HG02759 (cell line): ENCODE results near the gene NME9.

Experiments
- ATAC-seq: cut with Tn5 transposase; IDR thresholded peaks from one replicate; pipeline ENCODE4 v1.9.1; 2021; ENCODE audit warnings: mild to moderate bottlenecking, moderate library complexity; ENCODE audit not compliant: unreplicated experiment

Gene NME9

DNA sequence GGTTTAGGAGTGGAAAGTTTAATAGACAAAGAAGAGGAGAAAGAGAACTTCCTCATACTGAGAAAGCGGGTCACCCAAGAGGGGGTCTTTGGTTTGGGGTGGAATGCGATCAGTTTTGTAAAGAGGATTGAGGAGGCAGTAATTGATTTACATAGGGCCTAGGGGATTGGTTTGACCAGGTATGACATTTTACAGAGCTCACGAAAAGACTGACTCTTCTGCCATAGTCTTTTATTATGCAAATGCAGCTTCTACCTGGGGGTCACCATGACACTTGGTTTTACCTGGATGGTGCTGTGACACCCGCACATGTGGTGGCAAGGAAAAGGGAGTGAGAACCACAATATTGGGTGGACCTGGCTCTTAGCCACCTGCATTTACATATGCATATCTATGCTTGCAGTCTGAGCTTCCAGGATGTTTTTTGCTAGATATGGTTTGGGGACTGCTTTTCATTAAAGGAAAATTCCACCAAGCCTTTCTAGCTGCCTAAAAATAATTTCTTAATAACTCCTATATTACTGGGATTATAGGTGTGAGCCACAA is 6.9 kb upstream of the NME9 start:
- ATAC-seq: no peak

DNA sequence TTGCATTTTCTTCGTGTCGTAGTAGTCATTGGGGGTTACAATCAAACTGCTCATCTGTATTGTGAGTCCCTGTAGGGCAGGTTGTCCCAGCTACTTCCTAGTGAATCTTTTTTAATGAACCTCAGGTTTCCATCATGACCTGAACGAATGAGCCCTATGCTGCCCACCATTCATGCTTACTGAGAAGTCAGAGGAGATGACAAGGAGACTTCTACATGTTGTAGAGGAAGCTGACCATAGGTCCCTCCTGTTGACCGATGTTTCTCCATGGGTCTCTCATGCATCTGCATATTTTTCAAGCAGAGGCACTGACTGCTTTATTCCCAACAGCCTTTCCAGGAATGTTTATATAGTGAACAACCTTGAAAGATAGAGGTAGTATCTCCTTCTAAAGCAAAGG is 5.0 kb upstream of the NME9 start:
- no peak for ATAC-seq

DNA sequence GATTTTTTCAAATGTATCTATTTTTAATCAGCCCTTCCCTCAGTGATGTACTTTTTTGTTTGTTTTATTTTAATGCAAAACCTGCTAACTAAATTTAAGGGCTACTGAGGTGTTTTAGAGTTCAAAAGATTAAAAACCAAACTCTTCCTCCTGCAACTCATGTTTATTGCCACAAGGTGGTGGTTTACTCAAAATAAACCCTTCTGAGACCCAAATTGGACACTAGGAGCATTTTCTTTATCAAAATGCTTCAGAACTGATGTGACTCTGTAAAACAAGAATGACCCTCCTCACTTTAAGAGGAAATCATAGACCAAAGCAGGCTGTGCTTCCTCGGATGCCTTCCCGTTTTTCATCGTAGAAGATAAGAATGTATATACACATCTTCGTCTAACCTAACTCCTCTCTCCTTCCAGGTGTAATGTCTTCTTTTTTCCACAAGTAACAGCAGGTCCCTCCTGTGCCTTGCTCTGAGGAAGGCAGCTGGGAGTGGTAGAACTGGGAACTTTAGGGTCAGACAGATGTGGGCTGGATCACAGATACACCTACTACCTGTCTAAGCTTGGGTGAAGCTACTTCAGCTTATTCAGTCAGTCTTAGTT is 2.9 kb upstream of the NME9 start:
- no peak for ATAC-seq

DNA sequence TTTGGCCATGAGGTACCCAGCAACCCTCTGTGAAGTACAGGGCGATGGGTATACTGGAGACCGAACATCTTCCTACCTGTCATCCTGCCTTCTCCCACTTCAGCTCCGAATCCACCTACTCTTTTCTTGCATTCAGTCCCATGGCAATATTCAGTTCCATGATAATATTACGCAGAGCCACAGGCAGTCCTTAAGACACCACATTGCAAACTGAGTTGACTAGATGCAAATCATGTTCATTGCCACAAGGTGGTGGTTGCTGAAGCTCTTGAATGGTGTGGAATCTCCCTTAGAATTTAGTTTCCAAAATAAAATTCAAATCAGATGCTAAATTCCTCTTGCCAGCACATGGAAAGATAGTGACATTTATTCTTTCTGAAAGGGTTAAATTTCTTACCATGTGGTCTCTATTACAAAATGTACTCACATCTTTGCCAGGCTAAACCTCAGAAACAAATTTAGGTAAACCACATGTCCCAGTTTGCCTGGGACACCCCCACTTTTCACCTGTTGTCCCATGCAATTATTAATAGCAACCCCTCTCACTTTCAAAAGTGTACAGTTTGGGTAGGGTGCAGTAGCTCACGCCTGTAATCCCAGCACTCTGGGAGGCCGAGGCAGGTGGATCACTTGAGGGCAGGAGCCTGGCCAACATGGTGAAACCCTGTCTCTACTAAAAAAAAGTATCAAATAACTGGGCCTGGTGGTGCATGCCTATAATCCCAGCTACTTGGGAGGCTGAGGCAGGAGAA is 1.7 kb upstream of the NME9 start:
- no peak for ATAC-seq

DNA sequence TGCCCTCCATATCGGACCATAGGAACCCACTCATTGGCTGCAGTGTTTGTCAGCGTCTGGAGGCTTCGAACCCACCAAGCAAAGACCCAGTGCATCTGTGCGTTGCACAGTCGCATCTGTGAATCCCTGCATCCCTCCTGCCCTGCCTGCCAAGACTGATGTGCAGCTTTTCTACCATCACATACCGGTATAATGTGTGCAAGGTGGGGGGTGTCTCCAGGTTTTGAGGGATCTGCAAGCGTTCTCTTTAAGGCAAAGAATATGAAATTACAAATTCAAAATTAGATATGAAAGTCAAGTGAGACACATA is 288 bp upstream of the NME9 start:
- no peak for ATAC-seq

DNA sequence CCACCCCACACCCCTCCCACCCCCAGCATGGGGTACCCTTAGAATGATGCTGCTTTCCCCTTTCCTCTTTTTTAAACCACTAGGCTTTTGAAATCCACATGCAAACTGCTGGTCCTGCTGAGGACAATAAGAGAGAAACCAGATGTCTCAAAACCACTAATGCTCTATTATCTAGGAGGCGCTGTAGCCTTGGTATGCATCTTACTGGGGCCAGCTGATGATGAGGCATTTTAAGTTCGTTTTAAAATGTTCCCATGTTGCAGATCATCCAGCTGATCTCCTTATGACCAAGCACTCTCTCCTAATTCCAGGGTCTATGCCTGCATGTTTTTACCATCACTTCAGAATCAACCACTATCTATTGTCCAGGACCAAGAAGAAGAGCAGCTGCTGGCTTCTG is 1.3 kb downstream of the NME9 start:
- ATAC-seq: no peak

DNA sequence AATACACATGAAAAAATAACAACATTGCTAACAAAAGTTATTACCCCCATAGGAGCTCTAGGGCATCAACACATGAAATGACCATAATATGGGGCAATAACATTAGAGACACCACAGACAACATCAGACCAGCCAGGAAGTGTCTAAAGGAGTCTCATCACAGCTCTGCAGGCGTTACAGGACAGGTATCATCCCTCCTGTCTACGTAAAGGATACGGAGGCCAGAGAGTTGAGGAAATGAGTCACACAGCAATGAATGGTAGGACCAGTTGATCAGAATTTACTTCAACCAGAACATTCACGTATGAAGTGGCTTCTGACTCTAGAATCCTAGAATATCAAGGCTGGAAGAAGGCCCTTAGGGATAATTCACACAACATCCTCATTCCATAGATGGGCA is 1.8 kb downstream of the NME9 start:
- no peak for ATAC-seq

DNA sequence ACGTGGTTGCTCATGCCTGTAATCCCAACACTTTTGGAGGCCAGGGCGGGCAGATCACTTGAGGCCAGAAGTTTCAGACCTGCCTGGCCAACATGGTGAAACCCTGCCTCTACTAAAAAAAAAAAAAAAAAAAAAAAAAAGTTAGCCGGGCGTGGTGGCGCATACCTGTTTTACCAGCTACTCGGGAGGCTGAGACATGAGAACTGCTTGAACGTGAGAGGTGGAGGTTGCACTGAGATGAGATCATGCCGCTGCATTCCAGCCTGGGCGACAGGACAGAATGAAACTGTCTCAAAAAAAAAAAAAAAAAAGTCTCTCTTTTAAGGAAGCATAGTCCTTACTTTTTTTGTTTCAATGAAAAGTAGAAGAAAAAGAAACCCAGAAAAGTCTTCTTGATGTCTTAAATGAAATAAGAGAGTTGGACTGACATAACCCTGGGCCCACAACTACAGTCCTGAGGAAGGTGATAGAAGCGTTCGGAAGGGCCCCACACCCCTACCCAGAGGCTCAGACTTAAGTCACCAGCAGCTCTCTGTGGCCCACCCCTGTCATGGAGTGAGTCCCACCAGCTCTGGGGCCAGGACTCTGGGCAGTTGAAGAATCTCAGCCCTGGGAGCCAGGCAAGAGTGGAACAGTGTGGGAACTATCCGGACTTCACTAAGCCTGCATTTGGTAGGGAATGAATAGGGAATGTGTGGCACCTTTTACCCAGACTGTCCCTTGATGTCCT is 2.6 kb downstream of the NME9 start:
- no peak for ATAC-seq

DNA sequence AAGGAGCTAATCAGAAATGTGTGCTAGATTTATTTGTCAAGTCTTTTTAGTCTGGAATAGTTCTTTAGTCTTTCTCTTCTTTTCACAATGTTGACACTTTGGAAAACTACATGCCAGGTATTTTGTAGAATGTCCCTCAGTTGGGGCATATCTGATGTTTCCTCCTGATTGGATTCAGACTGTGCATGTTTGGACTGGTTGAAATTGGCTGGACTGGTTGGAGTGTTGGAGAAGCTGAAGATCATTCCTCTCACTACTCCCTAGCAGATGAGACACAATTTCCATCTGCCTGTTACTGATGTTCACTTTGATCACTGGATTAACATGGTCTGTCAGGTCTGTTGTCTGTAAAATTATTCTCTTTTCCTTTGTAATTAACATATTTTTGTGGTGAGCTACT is 3.7 kb downstream of the NME9 start:
- no peak for ATAC-seq

DNA sequence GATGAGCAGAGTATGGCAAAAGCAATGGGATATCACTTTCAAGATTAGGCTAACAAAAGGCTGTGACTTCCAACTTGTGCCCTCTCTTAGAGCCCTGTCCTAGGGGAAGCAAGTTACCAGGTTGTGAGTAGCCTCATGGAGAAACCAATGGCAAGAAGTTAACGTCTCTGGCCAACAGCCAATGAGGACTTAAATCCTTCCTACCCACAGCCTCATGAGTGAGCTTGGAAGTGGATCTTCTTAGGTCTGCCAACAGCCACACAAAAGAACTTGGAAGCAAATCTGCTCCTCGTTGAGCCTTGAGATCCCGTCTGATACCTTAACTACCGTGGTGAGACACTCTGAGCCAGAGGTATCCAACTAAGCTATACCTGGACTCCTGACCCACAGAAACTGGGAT is 5.7 kb downstream of the NME9 start:
- no peak for ATAC-seq

DNA sequence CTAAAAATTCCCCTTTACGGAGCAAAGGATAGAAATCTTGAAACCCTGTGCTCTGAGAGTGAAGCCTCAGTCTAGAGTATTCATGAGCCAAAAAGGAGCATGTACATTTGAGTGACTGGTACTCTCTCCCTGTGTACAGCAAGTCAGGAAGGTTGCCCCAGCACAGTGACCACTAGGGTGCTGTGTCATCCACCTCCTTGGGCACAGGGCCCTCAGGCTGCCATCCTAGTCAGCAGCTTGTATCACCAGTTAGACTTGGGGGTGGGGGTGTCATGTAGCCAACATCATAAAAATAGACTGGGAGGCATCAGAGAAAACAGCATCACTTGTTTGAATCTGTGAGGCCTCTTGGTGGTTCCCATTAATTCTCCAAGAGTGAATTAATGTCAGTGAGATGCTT is 12.0 kb downstream of the NME9 start:
- no peak for ATAC-seq

DNA sequence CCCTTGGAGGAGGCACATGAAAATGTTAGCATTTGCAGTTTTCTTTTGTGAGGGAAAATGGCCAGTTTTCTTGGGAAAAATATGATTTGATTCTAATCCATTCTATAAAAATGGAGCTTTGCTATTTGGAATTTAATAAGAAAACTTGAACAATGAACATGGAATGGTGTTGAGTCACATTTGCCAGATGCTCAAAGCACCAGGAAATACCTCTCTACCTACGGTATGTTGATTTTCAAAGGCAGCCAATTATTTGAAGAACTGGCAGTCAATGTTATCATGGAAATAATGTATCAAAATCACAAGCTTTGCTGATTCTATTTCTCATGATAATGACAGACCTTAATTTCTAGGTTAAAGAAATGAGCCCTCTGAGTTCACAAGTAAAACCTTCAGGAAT is 14.9 kb downstream of the NME9 start:
- no peak for ATAC-seq

DNA sequence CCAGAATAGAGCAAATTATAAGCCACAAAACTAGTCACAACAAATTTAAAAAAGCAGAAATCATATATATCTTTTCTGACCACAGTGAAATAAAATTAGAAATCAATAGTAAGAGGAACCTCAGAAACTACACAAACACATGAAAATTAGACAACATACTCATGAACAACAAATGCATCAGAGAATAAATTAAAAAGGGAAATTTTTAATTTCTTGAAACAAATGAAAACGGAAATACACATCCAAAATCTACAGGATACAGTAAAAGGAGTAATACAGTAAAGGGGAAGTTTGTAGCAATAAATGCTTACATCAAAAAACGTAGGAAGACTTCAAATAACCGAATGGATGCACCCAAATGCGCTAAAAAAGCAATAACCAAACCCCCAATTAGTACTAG is 19.2 kb downstream of the NME9 start:
- no peak for ATAC-seq

DNA sequence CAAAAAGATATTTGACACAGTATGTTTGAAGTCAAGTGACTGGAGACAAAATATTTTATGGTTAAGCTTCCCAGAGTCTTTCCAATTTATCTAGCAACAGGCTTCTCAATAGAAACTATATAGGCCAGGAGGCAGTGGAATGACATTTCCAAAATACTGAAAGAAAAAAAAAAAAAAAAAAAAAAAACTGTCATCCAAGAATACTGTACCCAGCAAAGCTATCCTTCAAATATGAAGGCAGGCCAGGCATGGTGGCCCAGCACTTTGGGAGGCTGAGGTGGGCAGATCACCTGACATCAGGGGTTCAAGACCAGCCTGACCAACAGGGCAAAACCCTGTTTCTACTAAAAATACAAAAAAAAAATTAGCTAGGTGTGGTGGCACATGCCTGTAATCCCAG is 20.9 kb downstream of the NME9 start:
- no peak for ATAC-seq

DNA sequence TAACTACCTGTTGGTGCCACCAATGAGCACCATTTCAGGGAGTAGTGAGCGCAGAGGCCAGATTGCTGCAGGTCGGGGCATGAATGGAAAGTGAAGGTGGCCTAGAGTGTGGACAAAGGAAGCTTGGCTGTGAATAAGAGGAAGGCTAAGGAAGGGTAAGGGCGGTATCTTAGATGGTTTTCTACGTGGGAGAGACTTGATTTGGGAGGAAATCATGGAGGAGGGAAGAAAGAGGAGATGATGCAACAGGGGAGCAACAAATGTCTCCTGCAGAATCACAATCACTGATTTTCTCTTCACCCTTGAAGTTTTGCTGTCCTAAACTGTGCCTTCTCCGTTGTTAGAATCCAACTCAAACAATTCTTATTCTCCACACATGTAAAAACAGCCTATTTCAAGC is 21.8 kb downstream of the NME9 start:
- no peak for ATAC-seq

DNA sequence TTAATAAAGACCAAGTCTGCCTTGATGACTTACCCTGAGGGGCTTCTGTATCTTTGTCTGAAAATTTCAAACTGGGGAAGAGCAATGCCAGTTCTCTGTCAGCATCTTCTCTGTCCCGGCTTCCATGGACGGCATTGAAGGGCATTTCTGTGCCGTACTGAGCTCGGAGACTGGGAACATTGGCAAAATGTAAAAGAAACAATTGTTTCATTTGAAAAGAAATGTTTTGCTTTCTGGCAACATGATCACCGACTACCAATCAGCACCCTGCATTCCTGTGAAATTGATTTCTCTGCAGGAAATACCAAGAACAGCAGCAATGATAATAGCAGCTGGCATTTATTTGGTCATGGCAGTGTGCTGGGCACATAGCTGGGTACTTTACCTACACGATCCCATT is 26.2 kb downstream of the NME9 start:
- ATAC-seq: no peak

DNA sequence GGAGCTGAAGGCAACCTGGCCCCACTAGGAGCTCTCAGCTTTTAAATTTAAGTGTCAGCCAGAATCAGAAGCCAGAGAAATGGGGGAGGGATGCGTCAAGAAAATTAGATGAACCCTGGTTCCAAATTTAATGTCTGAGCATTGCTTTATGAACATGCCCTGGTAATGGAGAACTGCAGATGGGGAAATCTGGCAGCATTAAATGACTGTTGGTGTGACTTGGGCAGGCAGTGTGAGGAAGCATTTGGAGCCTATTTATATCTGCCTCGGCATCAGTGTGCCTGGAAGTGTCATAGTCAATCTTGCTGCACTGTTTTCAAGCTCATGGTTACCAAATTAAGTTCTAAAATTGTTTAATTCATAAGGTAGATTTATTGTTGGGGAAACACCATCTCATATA is 29.0 kb downstream of the NME9 start:
- no peak for ATAC-seq

DNA sequence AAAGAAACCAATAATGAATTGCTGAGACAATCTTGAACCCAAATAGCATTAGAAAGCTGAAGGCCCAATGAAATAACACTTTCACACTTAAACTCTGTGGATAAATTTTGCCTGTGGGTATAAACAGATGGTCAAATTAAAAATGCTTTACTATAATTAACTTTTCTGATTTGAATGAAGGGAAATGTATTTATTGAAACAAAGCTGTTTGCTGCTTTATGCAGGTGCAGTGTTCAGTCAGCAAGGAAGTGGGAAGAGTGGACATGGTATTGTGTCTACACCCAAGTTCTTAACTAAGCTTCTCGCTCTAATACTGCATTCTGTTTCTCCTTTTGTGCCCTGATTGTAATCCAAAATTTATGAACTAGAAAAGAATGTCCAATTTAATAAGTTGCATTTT is 31.8 kb downstream of the NME9 start:
- no peak for ATAC-seq

DNA sequence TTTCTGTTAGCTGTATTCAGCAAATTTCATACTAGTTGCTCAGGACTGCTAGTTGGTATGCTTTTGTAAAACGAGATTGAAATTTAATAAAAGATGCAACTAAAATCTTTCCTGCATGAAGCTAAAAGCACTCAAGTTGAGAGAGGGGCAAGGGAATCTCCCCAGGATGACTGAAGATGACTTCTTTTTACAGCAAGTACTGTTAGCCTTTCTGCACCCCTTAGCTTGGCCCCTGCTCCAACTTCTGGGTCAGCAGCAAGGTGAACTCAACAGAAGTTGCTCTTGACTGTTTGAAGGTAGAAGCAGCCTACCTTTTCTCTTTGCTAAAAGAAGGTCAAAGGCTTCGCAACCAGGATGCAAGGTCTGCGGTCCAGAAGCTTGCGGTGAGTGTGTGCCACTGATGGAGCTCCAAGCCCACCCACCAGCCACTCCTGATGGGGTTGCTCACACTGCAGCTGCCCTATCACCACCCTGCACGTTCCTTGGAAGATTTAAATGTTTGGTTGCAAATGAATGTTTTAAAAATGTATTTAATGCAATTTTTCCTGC is 32.5 kb downstream of the NME9 start:
- no peak for ATAC-seq

DNA sequence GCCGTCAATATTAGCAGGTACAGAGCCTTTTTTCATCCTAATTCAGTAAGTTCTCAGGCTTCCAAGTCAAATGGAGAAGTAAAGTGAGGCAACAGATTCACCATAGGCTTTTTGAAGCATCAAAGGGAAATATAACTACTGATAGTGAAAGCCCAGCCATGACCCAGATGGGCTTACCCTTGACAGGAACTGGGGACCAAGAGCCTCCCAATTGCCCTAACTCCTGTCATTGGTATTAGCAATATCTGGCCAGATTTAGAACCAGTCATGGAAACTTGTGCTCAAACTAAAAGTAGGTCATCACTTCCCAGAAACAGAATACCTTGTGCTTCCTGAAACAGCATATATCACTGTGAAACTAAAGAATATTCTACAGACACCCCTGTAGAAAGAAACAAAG is 33.0 kb downstream of the NME9 start:
- ATAC-seq: no peak

DNA sequence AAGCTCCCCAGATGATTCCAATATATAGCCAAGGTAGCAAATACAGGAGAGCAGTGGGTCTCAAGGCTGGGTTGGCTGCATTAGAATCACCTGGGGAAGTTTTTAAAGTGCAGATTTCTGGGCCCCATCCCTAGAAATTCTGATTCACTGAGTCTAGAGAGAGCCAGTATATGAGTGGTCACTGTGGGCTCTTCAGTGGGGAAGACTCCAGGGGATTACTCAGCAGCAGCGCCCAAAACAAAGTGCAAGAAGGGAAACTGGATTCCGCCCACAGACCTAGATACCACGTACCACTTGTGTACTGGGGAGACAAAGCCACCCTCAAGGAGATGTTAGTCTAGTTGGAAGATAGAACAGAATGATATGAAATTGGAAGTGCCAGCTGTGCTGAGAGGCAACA is 40.0 kb downstream of the NME9 start:
- no peak for ATAC-seq

DNA sequence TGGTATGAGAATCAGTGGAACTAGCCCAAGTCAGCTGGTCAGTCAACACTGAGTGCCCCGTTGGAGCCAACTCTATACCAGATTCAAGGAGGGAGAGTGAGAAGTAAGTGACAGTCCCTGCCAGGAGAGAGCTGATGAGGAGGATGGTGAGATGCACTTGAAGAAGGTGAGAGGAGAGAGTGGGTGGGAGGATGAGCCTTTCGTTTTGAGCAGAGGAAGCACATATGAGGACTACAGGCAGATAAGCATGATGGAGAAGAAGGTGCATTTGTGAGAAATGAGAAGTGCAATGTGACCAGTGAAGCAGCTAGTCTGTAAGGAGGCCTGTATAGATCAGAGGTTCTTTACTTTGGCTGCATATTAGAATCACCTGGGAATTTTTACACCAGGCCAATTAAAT is 40.4 kb downstream of the NME9 start:
- ATAC-seq: no peak
